HG02943 (cell line): ENCODE data around the gene CDH20.
"Not testable (repeated sequence)": the region's sequence is repeated elsewhere in the genome, so short reads cannot be mapped to it uniquely, and the experiment has no call there.

Experiments
- ATAC-seq: cut with Tn5 transposase; IDR thresholded peaks from one replicate; pipeline ENCODE4 v1.9.1; 2021; ENCODE audit warnings: mild to moderate bottlenecking, low read depth, moderate library complexity; ENCODE audit not compliant: unreplicated experiment

CDH20 gene

DNA sequence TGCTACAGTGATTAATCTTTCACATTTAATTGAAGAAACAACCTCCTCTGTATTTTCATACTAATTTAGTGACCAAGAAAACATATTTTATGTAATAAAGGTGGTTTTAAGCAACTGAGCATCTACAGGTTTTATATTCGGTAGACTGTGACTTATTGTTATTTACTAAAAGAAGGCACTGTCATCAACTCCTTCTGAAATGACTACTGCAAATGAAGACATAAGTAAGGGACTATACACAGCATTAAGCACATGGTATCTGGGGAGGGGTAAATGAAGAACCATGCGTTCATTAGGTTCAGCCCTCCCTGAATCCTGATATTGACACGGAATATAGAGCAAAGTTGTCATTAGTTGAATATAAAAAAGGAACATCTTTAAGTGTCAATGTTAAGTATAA is 4.3 kb downstream of the CDH20 start:
- ATAC-seq = no peak

- no peak for ATAC-seq
These were observed 6.9 kb downstream of the CDH20 start for GRCh38 chr18:61340148-61340547.

GRCh38 chr18:61348230-61348629 is 15.0 kb downstream of the CDH20 start:
- ATAC-seq = no peak

DNA sequence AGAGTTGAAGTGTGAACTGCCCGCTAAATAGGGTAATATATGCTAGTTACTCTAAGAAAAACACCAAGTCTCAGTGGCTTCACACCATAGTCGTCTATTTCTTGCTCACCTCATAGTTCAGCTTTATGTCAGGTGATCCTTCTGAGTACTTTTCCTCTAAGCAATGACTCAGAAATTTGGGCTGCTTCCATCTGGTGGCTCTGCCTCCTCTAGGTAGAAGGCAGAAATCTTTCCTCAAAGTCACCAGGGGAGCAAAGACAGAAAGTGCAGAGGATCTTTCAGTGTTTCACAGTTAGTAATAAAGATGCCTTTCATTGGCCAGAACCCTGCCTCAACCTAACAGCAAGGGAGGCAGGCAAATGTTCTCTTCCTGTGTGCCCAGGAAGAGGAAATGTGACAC is 17.3 kb downstream of the CDH20 start:
- ATAC-seq = no peak

GRCh38 chr18:61352059-61352458 is 18.8 kb downstream of the CDH20 start:
- ATAC-seq = no peak

DNA sequence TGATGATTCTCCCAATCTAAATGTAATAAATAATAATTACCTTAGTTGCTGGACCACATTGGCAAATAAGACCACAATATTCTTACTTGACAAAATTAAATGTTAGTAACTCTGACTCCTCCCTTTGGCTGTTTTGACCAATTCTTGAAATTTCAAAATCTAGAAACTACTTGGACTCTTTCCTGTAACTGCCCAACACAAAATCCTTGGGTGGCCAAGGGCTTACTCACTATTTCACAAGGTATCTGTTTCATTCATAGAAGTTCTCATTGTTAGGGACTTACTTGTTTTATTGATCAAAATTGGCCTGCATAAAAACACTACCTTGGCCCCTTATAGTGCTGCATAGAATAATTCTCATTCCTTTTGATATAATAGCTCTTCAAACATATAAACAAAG is 19.4 kb downstream of the CDH20 start:
- ATAC-seq = no peak

- ATAC-seq = peak; percentile 91
These were observed 27.5 kb downstream of the CDH20 start for GRCh38 chr18:61360404-61361383.

GRCh38 chr18:61362511-61362910 is 29.3 kb downstream of the CDH20 start:
- no peak for ATAC-seq

GRCh38 chr18:61364953-61365352 is 31.7 kb downstream of the CDH20 start:
- no peak for ATAC-seq

GRCh38 chr18:61368001-61368400 is 34.8 kb downstream of the CDH20 start:
- ATAC-seq = no peak

GRCh38 chr18:61369671-61370070 is 36.4 kb downstream of the CDH20 start:
- ATAC-seq = not testable (repeated sequence)

GRCh38 chr18:61371111-61371510 is 37.9 kb downstream of the CDH20 start:
- no peak for ATAC-seq

GRCh38 chr18:61379827-61380226 is 46.6 kb downstream of the CDH20 start:
- ATAC-seq = no peak

DNA sequence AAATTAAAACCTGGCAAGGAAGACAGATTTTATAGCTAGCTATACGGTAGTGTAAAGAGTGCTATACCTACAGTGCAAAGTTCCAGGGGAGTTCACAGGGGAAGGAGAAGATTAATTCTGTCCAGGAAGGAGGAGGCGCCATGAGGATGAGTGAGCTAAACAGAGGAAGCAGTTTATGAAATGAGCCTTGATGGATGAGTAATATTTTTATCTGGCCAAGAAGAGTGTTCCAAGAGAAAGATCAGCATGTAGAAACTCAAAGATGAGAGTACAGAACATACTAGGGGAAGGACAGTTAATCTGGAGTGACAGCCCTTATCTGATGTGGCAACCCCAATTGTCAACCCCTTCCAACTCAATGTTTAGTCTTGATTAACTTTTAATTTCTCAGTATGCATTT is 54.8 kb downstream of the CDH20 start:
- no peak for ATAC-seq

GRCh38 chr18:61394983-61395382 is 61.8 kb downstream of the CDH20 start:
- ATAC-seq = no peak

DNA sequence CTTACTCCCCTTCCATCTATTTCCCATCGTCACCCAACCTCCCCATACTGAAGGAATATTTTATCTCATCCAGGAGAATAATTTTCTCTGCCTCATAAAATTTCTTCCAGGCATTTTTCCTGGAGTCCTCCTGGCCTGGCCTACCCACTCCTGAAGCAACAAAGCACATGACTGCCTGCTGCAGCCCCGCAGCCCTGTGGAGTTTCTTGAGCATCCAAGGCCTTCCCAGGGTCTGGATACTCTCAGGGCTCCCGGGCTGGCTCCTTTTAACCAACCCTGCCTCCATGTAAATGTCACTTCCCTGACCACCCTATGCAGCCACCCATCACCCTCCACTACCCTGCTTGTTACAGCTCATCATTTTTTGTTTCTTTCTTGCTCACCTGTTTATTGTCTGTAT is 64.0 kb downstream of the CDH20 start:
- no peak for ATAC-seq

- no peak for ATAC-seq
These were observed 65.9 kb downstream of the CDH20 start for GRCh38 chr18:61398961-61399705.

DNA sequence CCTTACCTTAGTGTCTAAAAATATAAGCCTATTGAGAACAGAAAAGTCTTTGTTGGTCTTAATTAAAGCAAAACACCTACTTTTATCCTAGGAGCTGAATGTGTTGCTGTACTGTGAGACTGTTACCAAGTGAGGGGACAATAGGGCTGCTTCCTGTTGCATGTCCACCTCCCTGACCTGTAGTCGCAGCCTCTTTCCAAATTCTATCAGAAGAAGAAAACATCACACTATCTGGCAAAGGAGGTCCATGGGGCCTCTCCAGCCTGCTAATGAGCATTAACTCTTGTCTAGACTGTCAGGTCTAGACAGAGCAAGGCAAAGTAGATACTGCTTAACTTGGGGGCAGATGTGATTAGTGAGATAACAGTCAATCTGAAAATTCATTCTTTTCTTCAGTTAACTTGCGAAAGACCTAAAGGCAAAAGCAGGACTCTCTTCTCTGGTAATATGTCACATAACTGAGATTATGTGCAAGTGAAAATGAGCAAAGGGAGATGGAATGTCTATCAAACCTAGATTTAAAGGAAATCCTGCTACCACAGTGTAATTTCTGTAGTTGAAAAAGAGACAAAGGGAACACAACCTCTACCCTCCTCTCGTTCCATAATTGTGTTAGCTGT is 66.9 kb downstream of the CDH20 start:
- ATAC-seq = no peak

DNA sequence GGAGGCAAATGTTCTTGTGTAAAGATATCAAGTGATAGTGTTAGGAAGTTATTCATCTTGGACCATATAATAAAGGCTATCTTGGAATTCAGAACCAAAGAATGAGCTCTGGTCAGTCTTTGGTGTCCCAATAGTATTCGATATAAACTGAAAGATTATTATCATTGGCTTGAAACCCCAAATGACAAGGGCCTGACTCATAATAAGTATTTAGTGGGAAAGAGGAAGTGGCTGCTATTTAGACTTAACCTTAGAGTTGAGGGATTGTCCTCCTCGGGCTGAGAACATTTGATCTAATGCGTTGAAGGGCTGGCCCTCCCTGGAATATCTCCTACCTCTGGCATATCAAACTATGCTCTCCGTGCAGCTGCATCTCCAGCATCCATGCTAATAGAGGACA is 67.5 kb downstream of the CDH20 start:
- ATAC-seq = no peak

DNA sequence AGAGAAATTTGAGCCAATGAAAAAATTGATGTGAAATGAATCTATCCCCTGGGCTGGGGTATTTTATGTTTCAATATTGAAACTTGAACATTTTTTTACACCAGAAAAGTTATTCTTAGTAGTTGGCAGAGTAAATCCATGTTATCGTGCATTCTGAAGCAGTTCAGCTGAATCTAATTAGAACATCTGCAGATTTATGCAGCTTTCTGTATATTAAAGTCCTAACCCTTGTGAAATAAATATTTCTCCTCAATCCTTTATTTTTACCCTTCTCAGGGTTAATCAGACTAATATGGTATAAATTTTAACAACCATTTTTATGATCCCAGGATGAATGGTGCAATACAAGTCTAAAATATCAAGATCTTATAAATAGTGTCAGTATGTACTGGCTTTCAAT is 69.5 kb downstream of the CDH20 start:
- ATAC-seq = no peak

DNA sequence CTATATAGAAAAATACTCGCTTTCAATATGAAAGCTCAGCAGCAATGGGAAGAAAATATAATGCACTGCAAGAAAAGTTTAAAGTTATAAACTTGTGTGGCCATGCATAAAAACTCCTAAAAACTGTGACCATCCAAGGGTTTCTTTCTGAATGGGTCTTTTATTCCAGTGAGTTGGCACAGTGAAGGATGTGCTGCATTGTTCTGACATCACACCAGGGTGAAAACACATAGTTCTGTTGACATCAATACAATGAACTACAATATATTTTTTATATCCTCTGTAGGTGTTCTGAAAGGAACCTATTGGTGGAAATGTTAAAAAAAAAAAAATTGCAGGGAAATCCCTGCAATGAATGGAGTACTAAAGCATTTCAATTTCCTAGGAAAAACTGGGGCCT is 80.2 kb downstream of the CDH20 start:
- no peak for ATAC-seq
